GM10248 (cell line): ENCODE results near the gene HDAC4.

ENCODE experiments used
- CTCF ChIA-PET: fragments of 300-600 bp; sonication (Branson Sonifier 250); formaldehyde crosslinking; extraction: SDS; loops from one replicate; lab custom pipeline; 2021; ENCODE audit warnings: antibody characterized with exemption; lab: Yijun Ruan, JAX
- POLR2A ChIA-PET: fragments of 350-650 bp; sonication (Branson Sonifier 250); formaldehyde crosslinking; extraction: SDS; loops from one replicate; lab custom pipeline; 2020; ENCODE audit warnings: antibody characterized with exemption; lab: Yijun Ruan, JAX
- DNase-seq: peaks from one replicate; pipeline ENCODE4 v3.0.0; 2012; ENCODE audit errors: extremely low spot score
- TF ChIP-seq, protein P1 (sequence below): IDR thresholded peaks from 2 replicates; pipeline ENCODE4 v1.5.1; 2012; ENCODE audit warnings: mild to moderate bottlenecking, low read depth; ENCODE audit errors: extremely low read depth, missing control alignments, control extremely low read depth

Gene HDAC4

DNA sequence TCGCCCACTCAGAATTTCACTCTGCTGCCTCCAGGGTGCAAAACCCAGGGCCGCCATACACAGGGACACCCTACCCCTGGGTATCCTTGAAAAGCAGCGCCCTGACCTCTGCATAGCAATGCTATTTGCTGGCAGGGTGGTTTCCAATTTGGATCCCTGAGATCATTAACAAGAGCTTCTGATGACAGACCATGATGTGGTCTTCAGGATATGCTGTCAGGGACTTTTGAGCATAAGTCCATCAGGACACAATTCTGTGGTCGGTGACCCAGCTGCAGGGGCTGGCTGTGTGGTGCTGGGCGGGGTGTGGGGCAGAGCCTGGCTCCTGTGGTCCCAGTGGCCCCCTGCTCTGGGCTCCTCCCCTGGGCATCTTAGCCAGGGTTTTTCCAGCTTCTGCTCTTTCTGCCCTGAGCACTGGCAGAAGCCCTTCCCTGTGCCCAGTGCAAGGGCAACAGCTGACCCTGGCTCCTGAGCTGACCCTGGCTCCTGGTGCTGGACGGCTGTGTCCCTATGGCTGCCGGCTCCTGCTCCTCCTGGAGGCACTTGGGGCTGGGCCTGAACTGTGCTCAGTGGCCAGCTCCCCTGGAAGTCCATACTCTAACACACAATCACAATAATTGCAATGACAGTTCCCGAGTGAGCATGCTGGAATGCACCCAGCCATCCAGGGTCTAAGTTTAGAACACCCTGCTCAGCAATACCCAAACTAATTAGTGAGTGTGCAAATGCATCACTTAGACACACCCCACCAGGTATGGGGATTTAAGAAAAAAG lies 271.5 kb downstream of the HDAC4 start:
- DNase-seq, result no peak
- TF ChIP-seq, protein P1, sequence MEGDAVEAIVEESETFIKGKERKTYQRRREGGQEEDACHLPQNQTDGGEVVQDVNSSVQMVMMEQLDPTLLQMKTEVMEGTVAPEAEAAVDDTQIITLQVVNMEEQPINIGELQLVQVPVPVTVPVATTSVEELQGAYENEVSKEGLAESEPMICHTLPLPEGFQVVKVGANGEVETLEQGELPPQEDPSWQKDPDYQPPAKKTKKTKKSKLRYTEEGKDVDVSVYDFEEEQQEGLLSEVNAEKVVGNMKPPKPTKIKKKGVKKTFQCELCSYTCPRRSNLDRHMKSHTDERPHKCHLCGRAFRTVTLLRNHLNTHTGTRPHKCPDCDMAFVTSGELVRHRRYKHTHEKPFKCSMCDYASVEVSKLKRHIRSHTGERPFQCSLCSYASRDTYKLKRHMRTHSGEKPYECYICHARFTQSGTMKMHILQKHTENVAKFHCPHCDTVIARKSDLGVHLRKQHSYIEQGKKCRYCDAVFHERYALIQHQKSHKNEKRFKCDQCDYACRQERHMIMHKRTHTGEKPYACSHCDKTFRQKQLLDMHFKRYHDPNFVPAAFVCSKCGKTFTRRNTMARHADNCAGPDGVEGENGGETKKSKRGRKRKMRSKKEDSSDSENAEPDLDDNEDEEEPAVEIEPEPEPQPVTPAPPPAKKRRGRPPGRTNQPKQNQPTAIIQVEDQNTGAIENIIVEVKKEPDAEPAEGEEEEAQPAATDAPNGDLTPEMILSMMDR, result no peak
- CTCF ChIA-PET, result no interaction called here
- POLR2A ChIA-PET, result no interaction called here

DNA sequence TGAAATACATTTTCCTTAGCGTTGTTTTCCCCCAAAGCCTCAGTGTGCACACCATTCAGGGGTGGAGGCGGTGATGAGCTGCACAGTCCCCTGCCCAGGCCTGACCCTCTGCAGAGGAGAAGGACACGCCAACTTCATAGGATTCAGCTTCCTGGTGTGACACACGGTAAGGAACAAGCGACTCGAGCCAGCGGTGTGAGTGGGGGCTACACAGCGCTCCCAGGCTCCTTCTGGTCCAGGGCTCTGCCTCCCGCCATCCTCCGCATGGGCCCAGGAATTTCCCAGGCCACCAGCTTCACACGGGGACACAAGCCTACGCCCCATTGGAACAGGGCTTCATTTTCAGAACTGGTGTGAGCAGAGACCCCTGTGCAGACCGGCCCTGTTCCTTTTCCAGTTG lies 272.1 kb downstream of the HDAC4 start:
- ChIA-PET CTCF (no interaction called here), POLR2A (no interaction called here)
- DNase-seq, result no peak
- TF ChIP-seq, protein P1, result no peak

DNA sequence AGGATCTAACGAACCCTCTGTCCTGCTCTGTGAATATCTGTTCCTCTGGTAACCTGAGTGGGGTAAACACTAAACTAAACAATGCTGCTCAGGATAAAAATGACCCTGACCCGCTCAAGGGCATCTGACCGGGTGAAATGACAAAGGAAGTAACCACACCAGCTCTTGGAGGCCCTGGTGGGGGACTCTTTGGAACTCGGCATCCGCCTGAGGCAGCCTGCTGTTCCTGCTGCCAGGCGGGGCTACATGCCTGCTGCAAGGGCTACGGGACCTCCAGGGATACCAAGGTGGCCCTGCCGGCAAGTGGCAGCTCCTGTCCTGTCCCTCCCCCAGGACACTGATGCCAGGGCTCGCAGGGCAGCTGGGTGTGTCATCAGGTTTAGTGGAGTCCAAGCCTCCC lies 273.3 kb downstream of the HDAC4 start:
- ChIA-PET POLR2A (no interaction called here), CTCF (no interaction called here)
- no peak for DNase-seq
- TF ChIP-seq, protein P1, result no peak

DNA sequence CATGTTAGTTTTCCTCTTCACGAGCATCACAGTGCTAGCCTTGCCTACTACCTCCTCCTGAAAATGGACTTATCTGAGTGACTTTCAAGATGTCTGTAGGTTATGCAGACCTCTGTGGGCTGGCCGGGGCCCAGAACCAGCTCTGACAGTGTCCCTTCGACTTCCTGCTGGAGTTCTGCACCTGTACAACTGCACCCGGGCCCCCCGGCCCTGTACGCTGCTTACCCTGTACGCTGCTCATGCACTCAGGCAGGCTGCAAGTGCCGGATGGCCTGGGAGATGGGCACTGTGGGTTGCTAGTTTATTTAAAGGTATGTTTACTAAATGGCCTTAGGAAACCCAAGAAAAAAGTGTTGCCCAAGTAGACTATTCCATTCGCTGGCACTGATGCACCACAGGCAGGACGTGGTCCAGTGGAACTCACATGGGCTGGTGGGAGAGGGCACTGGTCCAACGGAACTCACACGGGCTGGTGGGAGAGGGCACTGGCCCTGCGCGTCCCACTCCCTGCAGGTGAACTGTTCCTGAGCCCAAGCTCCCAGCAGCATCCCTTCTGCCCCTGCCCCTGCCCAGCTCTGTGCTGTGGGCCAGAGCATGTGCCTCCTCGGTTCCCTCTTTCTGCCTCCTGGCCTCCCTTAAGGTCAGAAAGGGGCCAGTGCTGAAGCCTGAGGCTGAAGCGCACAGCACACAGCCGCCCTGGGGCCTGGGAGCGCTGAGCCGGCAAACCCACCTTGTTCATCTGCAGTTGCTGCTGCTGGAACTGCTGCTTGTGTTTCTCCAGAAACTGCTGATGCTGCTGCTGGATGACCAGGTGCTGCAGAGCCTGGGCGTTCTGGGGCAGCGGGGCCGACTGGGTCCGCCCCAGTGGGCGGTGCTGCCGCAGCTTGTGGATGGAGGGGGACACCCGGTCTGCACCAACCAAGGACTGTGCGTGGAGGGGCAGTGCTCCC lies 274.8 kb downstream of the HDAC4 start:
- TF ChIP-seq, protein P1, result no peak
- POLR2A ChIA-PET, result no interaction called here
- CTCF ChIA-PET, result no interaction called here
- DNase-seq, result no peak

DNA sequence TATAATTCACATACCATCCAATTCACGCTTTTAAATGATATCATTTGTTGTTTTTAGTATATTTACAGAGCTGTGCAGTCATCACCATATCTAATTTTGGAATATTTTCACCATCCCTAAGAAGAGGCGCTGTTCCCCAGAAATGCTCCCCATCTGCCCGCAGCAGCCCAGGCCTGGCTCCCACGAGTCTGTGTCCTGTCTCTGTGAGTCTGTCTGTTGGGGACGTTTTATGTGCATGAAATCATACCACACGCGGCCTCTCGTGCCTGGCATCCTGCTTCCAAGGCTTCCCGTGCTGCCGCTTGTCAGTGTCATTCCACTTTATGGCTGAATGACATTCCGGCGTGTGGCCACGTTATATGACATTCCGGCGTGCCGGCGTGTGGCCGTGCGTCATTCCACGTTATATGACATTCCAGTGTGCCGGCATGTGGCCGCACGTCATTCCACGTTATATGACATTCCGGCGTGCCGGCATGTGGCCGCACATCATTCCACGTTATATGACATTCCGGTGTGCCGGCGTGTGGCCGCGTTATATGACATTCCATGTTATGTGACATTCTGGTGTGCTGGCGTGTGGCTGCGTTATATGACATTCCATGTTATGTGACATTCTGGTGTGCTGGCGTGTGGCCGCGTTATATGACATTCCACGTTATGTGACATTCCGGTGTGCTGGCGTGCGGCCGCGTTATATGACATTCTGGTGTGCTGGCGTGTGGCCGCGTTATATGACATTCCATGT lies 276.5 kb downstream of the HDAC4 start:
- TF ChIP-seq, protein P1, result no peak
- no peak for DNase-seq
- POLR2A ChIA-PET, result no interaction called here
- CTCF ChIA-PET, result no interaction called here
